IMR-90 (cell line): Measurements from ENCODE around the gene C19orf25.

Experiments used
- CEBPB ChIP-seq: IDR thresholded peaks from 2 replicates; pipeline ENCODE4 v1.6.1; 2012; ENCODE audit warnings: low read depth, low read length, improper control_type of control experiment
- POLR2A ChIP-seq: IDR thresholded peaks from 2 replicates; pipeline ENCODE4 v1.6.1; 2012; ENCODE audit warnings: mild to moderate bottlenecking, low read depth, low read length
- TF ChIP-seq, protein P1 (sequence below): conservative IDR thresholded peaks from 2 replicates; pipeline ENCODE4 v1.5.1; 2012; ENCODE audit warnings: mild to moderate bottlenecking, low read depth, low read length, improper control_type of control experiment

DNA sequence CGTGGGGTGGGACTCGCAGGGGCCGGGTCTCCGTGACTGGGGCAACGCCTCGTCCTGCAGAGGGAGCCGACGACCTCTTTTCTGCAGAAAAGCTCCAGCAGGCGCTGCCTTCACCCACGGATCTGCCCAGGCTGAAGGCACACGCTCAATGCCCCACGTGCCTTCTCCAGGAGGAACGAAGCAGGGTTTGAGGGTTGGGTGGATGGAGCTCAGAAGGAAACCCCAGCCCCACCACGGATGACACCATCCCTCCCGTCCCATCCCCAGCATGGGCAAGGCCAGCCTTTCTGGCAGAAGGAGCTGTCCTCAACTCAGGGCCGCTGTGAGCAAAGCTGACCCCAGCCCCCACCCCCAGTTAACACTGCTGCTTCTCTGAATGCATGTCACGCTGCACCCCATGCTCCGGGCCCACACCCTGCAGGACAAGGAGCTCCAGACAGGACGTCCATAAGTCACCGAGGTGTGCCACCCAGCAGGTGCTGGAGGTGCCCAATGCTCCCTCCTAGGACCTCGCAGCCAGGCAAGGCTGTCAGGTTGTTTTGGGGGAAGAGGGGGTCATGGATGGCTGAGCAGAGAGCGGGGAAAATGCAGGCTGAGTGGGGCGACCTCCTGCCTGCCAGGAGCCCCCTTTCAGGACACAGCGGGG is 7.4 kb downstream of the C19orf25 start:
- TF ChIP-seq, protein P1, sequence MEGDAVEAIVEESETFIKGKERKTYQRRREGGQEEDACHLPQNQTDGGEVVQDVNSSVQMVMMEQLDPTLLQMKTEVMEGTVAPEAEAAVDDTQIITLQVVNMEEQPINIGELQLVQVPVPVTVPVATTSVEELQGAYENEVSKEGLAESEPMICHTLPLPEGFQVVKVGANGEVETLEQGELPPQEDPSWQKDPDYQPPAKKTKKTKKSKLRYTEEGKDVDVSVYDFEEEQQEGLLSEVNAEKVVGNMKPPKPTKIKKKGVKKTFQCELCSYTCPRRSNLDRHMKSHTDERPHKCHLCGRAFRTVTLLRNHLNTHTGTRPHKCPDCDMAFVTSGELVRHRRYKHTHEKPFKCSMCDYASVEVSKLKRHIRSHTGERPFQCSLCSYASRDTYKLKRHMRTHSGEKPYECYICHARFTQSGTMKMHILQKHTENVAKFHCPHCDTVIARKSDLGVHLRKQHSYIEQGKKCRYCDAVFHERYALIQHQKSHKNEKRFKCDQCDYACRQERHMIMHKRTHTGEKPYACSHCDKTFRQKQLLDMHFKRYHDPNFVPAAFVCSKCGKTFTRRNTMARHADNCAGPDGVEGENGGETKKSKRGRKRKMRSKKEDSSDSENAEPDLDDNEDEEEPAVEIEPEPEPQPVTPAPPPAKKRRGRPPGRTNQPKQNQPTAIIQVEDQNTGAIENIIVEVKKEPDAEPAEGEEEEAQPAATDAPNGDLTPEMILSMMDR = 0 out of 2 replicates have a peak, but pooled peaks have one; percentile 19
- no peak for TF ChIP-seq POLR2A
- no peak for TF ChIP-seq CEBPB
